Naive thymus-derived CD4-positive, alpha-beta T cell (primary cell): ENCODE results near the gene HOXA13. TPM values are rescaled to one million over a fixed set of nuclear protein-coding genes. Genes with fewer than 3 reads are reported as not detected.

ENCODE experiments used
- ATAC-seq: fragments of 150-1000 bp; cut with Tn5 transposase; 2 replicates; pipeline ENCODE4 v1.10.0; 2021; ENCODE audit warnings: mild to moderate bottlenecking, moderate library complexity
- CTCF ChIA-PET: fragments of 350-600 bp; sonication (Branson Sonifier 250); formaldehyde crosslinking; loops from one replicate; lab custom pipeline; 2021; ENCODE audit warnings: antibody characterized with exemption; lab: Charles Lee
- POLR2A ChIA-PET: fragments of 350-600 bp; sonication (Branson Sonifier 250); formaldehyde crosslinking; loops from one replicate; lab custom pipeline; 2021; ENCODE audit warnings: antibody characterized with exemption, inconsistent platforms; lab: Charles Lee
- DNase-seq, 9 donors: peaks; one replicate each; pipeline versions ENCODE4 v3.0.0 to v3.0.0-alpha.2; 2020 to 2022; ENCODE audit warnings: mixed read lengths in 1 of 9
- H3K27ac ChIP-seq: one replicate; pipeline ENCODE4 v1.7.0; 2013; ENCODE audit warnings: mild to moderate bottlenecking, low read depth, low read length, moderate library complexity
- H3K27me3 ChIP-seq, 2 donors: one replicate each; pipeline ENCODE4 v1.7.0; 2013; ENCODE audit warnings: low read length in 2 of 2, mild to moderate bottlenecking in 2 of 2, moderate library complexity in 2 of 2; ENCODE audit not compliant: control insufficient read depth in 2 of 2, insufficient read depth in 2 of 2
- H3K36me3 ChIP-seq, 3 experiments: 1 replicate in 2 of 3; 2 replicates in 1 of 3; pipeline ENCODE4 v1.7.0; 2013; ENCODE audit warnings: low read length in 3 of 3, mild to moderate bottlenecking in 3 of 3, moderate library complexity in 1 of 3; ENCODE audit not compliant: insufficient read depth in 3 of 3, control insufficient read depth in 2 of 3
- H3K4me1 ChIP-seq, 2 donors: one replicate each; pipeline ENCODE4 v1.7.0; 2013; ENCODE audit warnings: low read length in 2 of 2, mild to moderate bottlenecking in 2 of 2, moderate library complexity in 1 of 2; ENCODE audit not compliant: control insufficient read depth in 2 of 2, insufficient read depth in 2 of 2
- H3K4me3 ChIP-seq: 2 replicates; pipeline ENCODE4 v1.7.0; 2013; ENCODE audit warnings: mild to moderate bottlenecking, low read length
- H3K9me3 ChIP-seq, 3 experiments: 1 replicate in 2 of 3; 2 replicates in 1 of 3; pipeline ENCODE4 v1.7.0; 2013; ENCODE audit warnings: low read length in 3 of 3; ENCODE audit not compliant: control insufficient read depth in 2 of 3
- H3K27ac Mint-ChIP-seq, 9 donors: one replicate each; pipeline ENCODE4 v1.8.0; 2020 to 2022; ENCODE audit warnings: mixed read lengths in 9 of 9, mild to moderate bottlenecking in 8 of 9, moderate library complexity in 5 of 9, inconsistent platforms in 2 of 9
- H3K27me3 Mint-ChIP-seq, 5 donors: one replicate each; pipeline ENCODE4 v1.8.0; 2021 to 2022; ENCODE audit warnings: mixed read lengths in 5 of 5, mild to moderate bottlenecking in 1 of 5
- H3K36me3 Mint-ChIP-seq, 5 donors: one replicate each; pipeline ENCODE4 v1.8.0; 2020 to 2022; ENCODE audit warnings: mixed read lengths in 5 of 5, mild to moderate bottlenecking in 3 of 5, inconsistent platforms in 1 of 5
- H3K4me1 Mint-ChIP-seq, 7 donors: one replicate each; pipeline ENCODE4 v1.8.0; 2020 to 2022; ENCODE audit warnings: mixed read lengths in 7 of 7, mild to moderate bottlenecking in 3 of 7, inconsistent platforms in 1 of 7
- H3K4me3 Mint-ChIP-seq, 10 donors: one replicate each; pipeline ENCODE4 v1.8.0; 2020 to 2022; ENCODE audit warnings: mild to moderate bottlenecking in 10 of 10, mixed read lengths in 10 of 10, moderate library complexity in 6 of 10, inconsistent platforms in 2 of 10
- H3K9me3 Mint-ChIP-seq, 11 donors: one replicate each; pipeline ENCODE4 v1.8.0; 2020 to 2022; ENCODE audit warnings: mixed read lengths in 11 of 11, mild to moderate bottlenecking in 4 of 11, inconsistent platforms in 1 of 11, moderate library complexity in 1 of 11
- intact Hi-C, 2 donors: fragments of 100-400 bp; cut with micrococcal nuclease; formaldehyde crosslinking; loops; one replicate each; pipeline ENCODE4 v1.15.1; 2023
- polyA plus RNA-seq, 2 donors: library from polyadenylated mRNA; unstranded; fragments of 300-500 nt; fragmentation: Illumina TruSeq; gene quantifications; one replicate each; pipeline ENCODE4 v1.2.3, GENCODE V29; 2021
- total RNA-seq, 6 experiments: library from RNA in 5 of 6; stranded (reverse) in 5 of 6; gene quantifications; 1 replicate in 5 of 6; 2 replicates in 1 of 6; pipeline ENCODE4 v1.2.3 and lab custom pipeline; 2021 to 2026

HOXA13 gene
- total and polyA plus RNA-seq, 7 experiments from 2014 or later: not detected

- POLR2A ChIA-PET: interaction anchor here (0.9 to 1.3 kb wide), 2 partner anchors 17 to 32 kb away, joined by 3 read pairs; no protein-coding TSS in a partner anchor
- Mint-ChIP-seq H3K27ac (peak overlapping the region in 6 of 9 donors; percentile 28 to 87 (median 85)), H3K4me1 (peaks cover 28 to 74% (median 58%) of the 10 kb centered on the region in 7 donors), H3K9me3 (peaks cover 0 to 7% (median 0%) of the 10 kb centered on the region in 11 donors), H3K4me3 (peak overlapping the region; percentile 23 to 92 (median 70)), H3K36me3 (peaks cover 0 to 3% (median 0%) of the 10 kb centered on the region in 5 donors), H3K27me3 (peaks cover 72 to 93% (median 85%) of the 10 kb centered on the region in 5 donors)
- no peaks in the 10 kb centered on the region for H3K36me3 ChIP-seq
- no peak overlapping the region for H3K27ac ChIP-seq
- DNase-seq: peak in 2 of 9 donors; percentile 27 to 38
- no peak for ATAC-seq
- peaks cover 66 to 83% of the 10 kb centered on the region in 2 donors for H3K27me3 ChIP-seq
- intact Hi-C loops: loop anchor here in 1 of 2 donors (2.0 to 5.0 kb wide), 3 partner anchors 17 to 954 kb away; partner anchors contain the start of genes CBX3, HNRNPA2B1 and HOXA1
- H3K4me3 ChIP-seq: no peak overlapping the region
- peaks cover 36 to 52% of the 10 kb centered on the region in 2 donors for H3K4me1 ChIP-seq
- CTCF ChIA-PET: interaction anchor here (1.5 kb wide), 1 partner anchor 24 kb away, joined by 3 read pairs; no protein-coding TSS in a partner anchor
- no peaks in the 10 kb centered on the region for H3K9me3 ChIP-seq
Measured at GRCh38 chr7:27155816-27156507, 43.9 kb downstream of the HOXA13 start.

DNA sequence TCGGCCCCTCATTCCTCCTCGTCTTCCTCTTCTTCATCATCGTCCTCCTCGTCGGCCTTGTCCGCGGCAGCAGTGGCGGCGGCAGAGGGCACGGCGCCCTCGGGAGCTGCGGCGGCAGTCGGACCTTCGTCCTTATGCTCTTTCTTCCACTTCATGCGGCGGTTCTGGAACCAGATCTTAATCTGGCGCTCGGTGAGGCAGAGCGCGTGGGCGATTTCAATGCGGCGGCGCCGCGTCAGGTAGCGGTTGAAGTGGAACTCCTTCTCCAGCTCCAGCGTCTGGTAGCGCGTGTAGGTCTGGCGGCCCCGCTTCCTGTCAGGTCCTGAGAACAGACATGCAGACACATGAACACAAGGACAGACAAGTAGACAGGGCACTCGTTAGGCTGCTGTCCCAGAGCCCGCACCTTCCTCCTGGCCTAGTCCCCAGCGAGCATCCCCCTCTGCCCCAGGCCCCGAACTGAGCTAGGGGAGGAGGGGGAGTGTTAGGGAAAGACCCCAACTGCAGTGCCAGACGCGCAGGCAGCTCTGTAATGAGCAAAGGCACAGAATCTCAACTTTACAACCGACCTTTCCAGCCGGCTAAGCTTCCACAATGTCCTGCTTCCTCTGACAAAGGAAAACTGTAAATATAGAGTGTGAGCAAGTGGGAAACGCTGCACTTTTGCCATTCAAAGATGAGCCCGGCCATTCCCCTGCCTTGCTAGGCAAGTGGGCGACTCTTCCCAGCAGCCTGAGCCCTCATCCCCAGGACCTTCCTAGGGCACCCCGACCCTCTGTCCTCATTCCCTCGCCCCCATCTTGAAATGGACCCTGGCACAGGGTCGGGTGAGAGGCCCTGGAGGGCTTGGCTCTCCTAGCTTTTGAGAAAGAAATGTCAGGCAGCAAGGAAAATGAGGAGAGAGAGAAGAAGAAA is 44.7 kb downstream of the HOXA13 start:
- H3K4me3 Mint-ChIP-seq: peak overlapping the region; percentile 23 to 92 (median 72)

GRCh38 chr7:27154369-27154768 is 45.5 kb downstream of the HOXA13 start:
- no peak for ATAC-seq

More for the DNA sequence above, 44.7 kb downstream of the HOXA13 start:
- H3K27me3 Mint-ChIP-seq: peaks cover 78 to 96% (median 91%) of the 10 kb centered on the region in 5 donors
- H3K36me3 Mint-ChIP-seq: peaks cover 0 to 3% (median 0%) of the 10 kb centered on the region in 5 donors
- H3K9me3 Mint-ChIP-seq: peaks cover 0 to 7% (median 0%) of the 10 kb centered on the region in 11 donors
- Histone ChIP-seq H3K27ac (no peak overlapping the region), H3K4me1 (peaks cover 42 to 55% of the 10 kb centered on the region in 2 donors), H3K9me3 (no peaks in the 10 kb centered on the region), H3K4me3 (no peak overlapping the region), H3K36me3 (no peaks in the 10 kb centered on the region), H3K27me3 (peaks cover 70 to 90% of the 10 kb centered on the region in 2 donors)
- CTCF ChIA-PET: interaction anchor here (1.5 kb wide), 1 partner anchor 25 kb away, joined by 3 read pairs; no protein-coding TSS in a partner anchor
- no peak for ATAC-seq
- peak in 2 of 9 donors; percentile 28 to 34 for DNase-seq
- POLR2A ChIA-PET: no interaction called here
- H3K4me1 Mint-ChIP-seq: peaks cover 25 to 78% (median 59%) of the 10 kb centered on the region in 7 donors
- H3K27ac Mint-ChIP-seq: peak overlapping the region in 5 of 9 donors; percentile 12 to 87 (median 86)
- intact Hi-C loops: loop anchor here (5.0 kb wide), 3 partner anchors 32 to 953 kb away; partner anchors contain the start of genes HOXA11 (in 2 of the 2), CBX3 (in 1 of the 2), HNRNPA2B1 (in 1 of the 2) and HOXA1 (in 1 of the 2)

DNA sequence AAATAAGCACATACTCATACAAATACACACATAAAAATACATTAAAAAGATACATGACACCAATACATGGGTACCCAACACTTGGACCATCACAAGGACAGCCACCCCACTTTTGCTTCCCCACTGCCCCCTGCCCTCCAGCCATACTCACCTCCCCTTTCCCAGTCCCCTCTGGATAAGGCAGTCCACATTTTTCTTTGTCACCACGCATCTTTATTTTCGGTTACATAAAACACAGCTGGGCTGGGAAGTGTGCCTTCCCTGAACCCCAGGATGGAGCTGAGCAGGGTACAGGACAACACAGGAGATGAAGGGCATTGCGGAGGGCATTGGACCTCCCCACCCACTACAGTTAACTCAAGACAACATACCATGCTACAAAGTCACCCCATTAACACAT is 46.4 kb downstream of the HOXA13 start:
- H3K4me1 Mint-ChIP-seq: peaks cover 24 to 68% (median 49%) of the 10 kb centered on the region in 7 donors
- CTCF ChIA-PET: interaction anchor here (1.2 kb wide), 1 partner anchor 15 kb away, joined by 3 read pairs; no protein-coding TSS in a partner anchor

More at GRCh38 chr7:27154369-27154768, 45.5 kb downstream of the HOXA13 start:
- Mint-ChIP-seq H3K4me1 (peaks cover 24 to 71% (median 52%) of the 10 kb centered on the region in 7 donors), H3K27me3 (peaks cover 78 to 96% (median 91%) of the 10 kb centered on the region in 5 donors), H3K4me3 (peak overlapping the region in 7 of 10 donors; percentile 23 to 92 (median 75)), H3K36me3 (peaks cover 0 to 3% (median 0%) of the 10 kb centered on the region in 5 donors), H3K9me3 (peaks cover 0 to 7% (median 0%) of the 10 kb centered on the region in 11 donors), H3K27ac (peak overlapping the region in 4 of 9 donors; percentile 1 to 74 (median 32))
- peaks cover 65 to 85% of the 10 kb centered on the region in 2 donors for H3K27me3 ChIP-seq
- no peaks in the 10 kb centered on the region for H3K36me3 ChIP-seq
- intact Hi-C loops: loop anchor here (5.0 kb wide), 1 partner anchor 33 kb away; the partner anchor contains the start of gene HOXA11 (in 2 of the 2)
- POLR2A ChIA-PET: interaction anchor here (1.2 kb wide), 1 partner anchor 18 kb away, joined by 4 read pairs; no protein-coding TSS in a partner anchor
- DNase-seq: no peak
- peaks cover 43 to 51% of the 10 kb centered on the region in 2 donors for H3K4me1 ChIP-seq
- CTCF ChIA-PET: interaction anchor here (1.2 to 1.5 kb wide), 2 partner anchors 14 to 25 kb away, joined by 3 read pairs; no protein-coding TSS in a partner anchor
- H3K27ac ChIP-seq: no peak overlapping the region
- no peak overlapping the region for H3K4me3 ChIP-seq
- no peaks in the 10 kb centered on the region for H3K9me3 ChIP-seq

DNA sequence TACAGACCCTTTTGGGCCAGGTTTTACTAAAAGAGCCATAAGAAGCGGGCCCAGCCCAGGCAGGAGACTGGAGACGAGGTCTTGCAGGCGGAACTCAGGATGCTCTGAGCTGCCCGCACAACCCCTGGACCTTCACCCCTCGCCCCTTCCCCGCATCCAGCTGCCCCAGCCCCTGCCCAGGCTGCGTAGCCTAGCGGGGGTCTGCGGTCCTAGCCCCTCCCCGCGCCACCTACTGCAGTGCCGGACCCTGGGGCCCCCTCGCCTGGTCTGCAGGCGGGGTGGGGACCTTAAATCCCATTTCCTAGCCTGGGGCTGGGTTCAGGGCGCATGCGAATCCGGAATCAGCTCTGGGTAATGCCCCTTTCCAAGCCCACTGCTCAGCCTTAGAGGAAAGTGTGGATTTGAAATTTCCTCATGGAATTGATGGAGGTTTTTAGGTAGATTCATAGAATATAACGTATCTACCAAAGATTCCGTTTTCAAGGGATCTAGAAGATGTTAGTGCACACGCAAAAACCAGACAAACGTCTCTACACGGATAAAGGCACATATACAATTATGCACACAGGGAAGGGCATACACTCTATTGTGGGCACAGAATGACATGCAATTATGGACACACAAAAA is 47.0 kb downstream of the HOXA13 start:
- peaks cover 24 to 68% (median 49%) of the 10 kb centered on the region in 7 donors for H3K4me1 Mint-ChIP-seq
- DNase-seq (no peak), ATAC-seq (no peak)
- peaks cover 73 to 96% (median 90%) of the 10 kb centered on the region in 5 donors for H3K27me3 Mint-ChIP-seq
- H3K4me1 ChIP-seq: peaks cover 40 to 52% of the 10 kb centered on the region in 2 donors
- H3K9me3 Mint-ChIP-seq: peaks cover 0 to 7% (median 0%) of the 10 kb centered on the region in 11 donors
- H3K27ac Mint-ChIP-seq: peak overlapping the region in 1 of 9 donors; percentile 48
- ChIA-PET CTCF (interaction anchor here (1.3 kb wide), 1 partner anchor 10 kb away, joined by 4 read pairs; no protein-coding TSS in a partner anchor), POLR2A (no interaction called here)
- no peaks in the 10 kb centered on the region for H3K9me3 ChIP-seq
- no peaks in the 10 kb centered on the region for H3K36me3 ChIP-seq
- H3K4me3 Mint-ChIP-seq: peak overlapping the region in 3 of 10 donors; percentile 28 to 80 (median 76)
- no peak overlapping the region for H3K4me3 ChIP-seq
- H3K27me3 ChIP-seq: peaks cover 59 to 79% of the 10 kb centered on the region in 2 donors
- peaks cover 0 to 3% (median 0%) of the 10 kb centered on the region in 5 donors for H3K36me3 Mint-ChIP-seq
- intact Hi-C loops: loop anchor here (5.0 kb wide), 1 partner anchor 34 kb away; the partner anchor contains the start of gene HOXA11 (in 2 of the 2)
- H3K27ac ChIP-seq: no peak overlapping the region

More for the DNA sequence above, 46.4 kb downstream of the HOXA13 start:
- H3K9me3 ChIP-seq: no peaks in the 10 kb centered on the region
- Mint-ChIP-seq H3K27ac (peak overlapping the region in 4 of 9 donors; percentile 1 to 48 (median 27)), H3K9me3 (peaks cover 0 to 7% (median 0%) of the 10 kb centered on the region in 11 donors), H3K4me3 (peak overlapping the region in 5 of 10 donors; percentile 3 to 92 (median 28)), H3K27me3 (peaks cover 73 to 96% (median 90%) of the 10 kb centered on the region in 5 donors), H3K36me3 (peaks cover 0 to 3% (median 0%) of the 10 kb centered on the region in 5 donors)
- POLR2A ChIA-PET: interaction anchor here (1.2 kb wide), 1 partner anchor 19 kb away, joined by 4 read pairs; no protein-coding TSS in a partner anchor
- H3K27me3 ChIP-seq: peaks cover 59 to 78% of the 10 kb centered on the region in 2 donors
- DNase-seq (no peak), ATAC-seq (no peak)
- no peak overlapping the region for H3K4me3 ChIP-seq
- intact Hi-C loops: loop anchor here (5.0 kb wide), 1 partner anchor 34 kb away; the partner anchor contains the start of gene HOXA11 (in 2 of the 2)
- H3K36me3 ChIP-seq: no peaks in the 10 kb centered on the region
- peaks cover 43 to 51% of the 10 kb centered on the region in 2 donors for H3K4me1 ChIP-seq
- no peak overlapping the region for H3K27ac ChIP-seq
